ENCODE measurements around the gene CAPN5. TPM values are rescaled to one million over a fixed set of nuclear protein-coding genes. Genes with fewer than 3 reads are reported as not detected.

CAPN5 gene
- total RNA-seq, 1 donor from 2014 or later: 15.0 TPM

GRCh38 chr11:77146261-77147035 is 79.7 kb downstream of the CAPN5 start:
- no peak overlapping the region for H3K4me3 ChIP-seq
- no peaks in the 10 kb centered on the region for H3K4me1 ChIP-seq
- no peak overlapping the region for H3K27ac ChIP-seq
- no peaks in the 10 kb centered on the region for H3K9me3 ChIP-seq
- no peak for TF ChIP-seq CTCF (IDR thresholded peaks at IDR 0.05)
- TF ChIP-seq POLR2A (IDR thresholded peaks at IDR 0.05): no peak
- TF ChIP-seq POLR2AphosphoS5 (IDR thresholded peaks at IDR 0.05; ENCODE audit: insufficient read depth in 1 of 2, low read depth in 1 of 2): no peak
- DNase-seq (ENCODE audit: extremely low spot score in 2 of 2): no peak
- H3K27me3 ChIP-seq: no peaks in the 10 kb centered on the region
- no peaks in the 10 kb centered on the region for H3K36me3 ChIP-seq
- intact Hi-C loops (cut with DNase I): no loop called here

GRCh38 chr11:77147036-77147315 is 80.2 kb downstream of the CAPN5 start:
- Histone ChIP-seq H3K4me3 (no peak overlapping the region), H3K27me3 (no peaks in the 10 kb centered on the region), H3K9me3 (no peaks in the 10 kb centered on the region), H3K36me3 (no peaks in the 10 kb centered on the region), H3K4me1 (no peaks in the 10 kb centered on the region), H3K27ac (no peak overlapping the region)
- TF ChIP-seq CTCF (IDR thresholded peaks at IDR 0.05) (no peak), POLR2AphosphoS5 (IDR thresholded peaks at IDR 0.05; ENCODE audit: insufficient read depth in 1 of 2, low read depth in 1 of 2) (no peak), POLR2A (IDR thresholded peaks at IDR 0.05) (no peak)
- intact Hi-C loops (cut with DNase I): no loop called here
- no peak for DNase-seq (ENCODE audit: extremely low spot score in 2 of 2)

- intact Hi-C loops (cut with DNase I): no loop called here
- Histone ChIP-seq H3K27ac (no peak overlapping the region), H3K4me1 (no peaks in the 10 kb centered on the region), H3K9me3 (no peaks in the 10 kb centered on the region), H3K36me3 (no peaks in the 10 kb centered on the region), H3K27me3 (no peaks in the 10 kb centered on the region), H3K4me3 (peak overlapping the region; percentile 20 to 33)
- TF ChIP-seq POLR2AphosphoS5 (IDR thresholded peaks at IDR 0.05; ENCODE audit: insufficient read depth in 1 of 2, low read depth in 1 of 2) (no peak), CTCF (IDR thresholded peaks at IDR 0.05) (no peak), POLR2A (IDR thresholded peaks at IDR 0.05) (no peak)
- DNase-seq (ENCODE audit: extremely low spot score in 2 of 2): no peak
Observed at GRCh38 chr11:77147668-77148321, 81.0 kb downstream of the CAPN5 start.

- intact Hi-C loops (cut with DNase I): no loop called here
- no peaks in the 10 kb centered on the region for H3K9me3 ChIP-seq
Observed at GRCh38 chr11:77148963-77149715, 82.4 kb downstream of the CAPN5 start.

More at GRCh38 chr11:77148963-77149715, 82.4 kb downstream of the CAPN5 start:
- H3K4me3 ChIP-seq: no peak overlapping the region
- H3K27me3 ChIP-seq: no peaks in the 10 kb centered on the region
- no peak overlapping the region for H3K27ac ChIP-seq
- no peaks in the 10 kb centered on the region for H3K36me3 ChIP-seq
- TF ChIP-seq POLR2A (IDR thresholded peaks at IDR 0.05): no peak
- no peak for TF ChIP-seq CTCF (IDR thresholded peaks at IDR 0.05)
- no peak for TF ChIP-seq POLR2AphosphoS5 (IDR thresholded peaks at IDR 0.05; ENCODE audit: insufficient read depth in 1 of 2, low read depth in 1 of 2)
- H3K4me1 ChIP-seq: peaks cover 6% of the 10 kb centered on the region
- no peak for DNase-seq (ENCODE audit: extremely low spot score in 2 of 2)
